Measurements from ENCODE around the gene CPZ.

- no peak for TF ChIP-seq CTCF (IDR thresholded peaks at IDR 0.05 in 2 of 3, conservative IDR thresholded peaks at IDR 0.05 in 1 of 3; ENCODE audit: control insufficient read depth in 2 of 3, extremely low read depth in 1 of 3, insufficient read depth in 1 of 3, low read depth in 3 of 3, low read length in 3 of 3)
- TF ChIP-seq POLR2A (IDR thresholded peaks at IDR 0.05; ENCODE audit: low read depth, low read length): no peak
- no peak for TF ChIP-seq SIN3A (IDR thresholded peaks at IDR 0.05; ENCODE audit: low read depth, low read length)
- TF ChIP-seq HCFC1 (IDR thresholded peaks at IDR 0.05; ENCODE audit: low read length): no peak
- TF ChIP-seq CEBPB (IDR thresholded peaks at IDR 0.05; ENCODE audit: borderline replicate concordance in 1 of 2, low read depth in 2 of 2, low read length in 2 of 2): no peak
- TF ChIP-seq TCF12 (IDR thresholded peaks at IDR 0.05; ENCODE audit: low read depth, low read length): no peak
- TF ChIP-seq CHD1 (IDR thresholded peaks at IDR 0.05; ENCODE audit: low read depth, low read length): no peak
- TF ChIP-seq REST (IDR thresholded peaks at IDR 0.05; ENCODE audit: low read depth, low read length): no peak
- TF ChIP-seq CREM (IDR thresholded peaks at IDR 0.05; ENCODE audit: low read depth): no peak
- TF ChIP-seq CHD2 (IDR thresholded peaks at IDR 0.05; ENCODE audit: borderline replicate concordance, low read depth, low read length): no peak
- TF ChIP-seq SUZ12 (IDR thresholded peaks at IDR 0.05; ENCODE audit: unreplicated experiment): no peak
- no peak for TF ChIP-seq EZH2 (IDR thresholded peaks at IDR 0.05; ENCODE audit: borderline replicate concordance, control insufficient read depth, low read depth, low read length)
- TF ChIP-seq STAT1 (conservative IDR thresholded peaks at IDR 0.05): no peak
- TF ChIP-seq ZBED1 (IDR thresholded peaks at IDR 0.05; ENCODE audit: borderline replicate concordance): no peak
These were observed 32.9 kb upstream of the CPZ start for GRCh38 chr4:8559524-8560264.

Measured in GM12878 (cell line).